HepG2 (cell line): ENCODE data around the gene NKD1. TPM values are rescaled to one million over a fixed set of nuclear protein-coding genes. Genes with fewer than 3 reads are reported as not detected.

Source experiments
- ATAC-seq: fragments of 200-7000 bp; cut with Tn5 transposase; 3 replicates; pipeline ENCODE4 v1.9.1; 2020; ENCODE audit warnings: mild to moderate bottlenecking, moderate library complexity
- BruUV-seq: library from RNA; stranded (reverse); fragments of 400-500 nt; replicated peaks from 2 replicates; lab custom pipeline; 2021; lab: Mats Ljungman, UMichigan
- CTCF ChIA-PET: fragments of 300-600 bp; formaldehyde crosslinking; extraction: SDS; loops from one replicate; lab custom pipeline; 2021; ENCODE audit warnings: low total read pairs, inconsistent platforms, low intra/inter-chr PET ratio; lab: Yijun Ruan, JAX
- POLR2A ChIA-PET: fragments of 350-600 bp; sonication (Branson Sonifier 250); formaldehyde crosslinking; loops from one replicate; lab custom pipeline; 2020; ENCODE audit warnings: antibody characterized with exemption, inconsistent platforms; lab: Yijun Ruan, JAX
- DNase-seq: peaks from one replicate; pipeline ENCODE4 v3.0.0-alpha.2; 2015; ENCODE audit warnings: low spot score
- FAIRE-seq: peaks from 3 replicates; lab custom pipeline; 2011; peaks lifted over from hg19 to GRCh38; lab: Jason Lieb, UNC
- H2AFZ ChIP-seq: one replicate; pipeline ENCODE4 v1.6.1; 2011; ENCODE audit warnings: low read length, inconsistent platforms
- H3K27ac ChIP-seq: fragments of 300-600 bp; 3 replicates; pipeline ENCODE4 v1.8.0; 2011; ENCODE audit warnings: mixed run types, mild to moderate bottlenecking, mixed read lengths, low read length, inconsistent platforms; ENCODE audit not compliant: insufficient read depth; ENCODE audit errors: extremely low read length
- H3K27me3 ChIP-seq, 2 experiments: fragments of 200-600 bp in 1 of 2; 2 replicates in 1 of 2; 3 replicates in 1 of 2; pipeline versions ENCODE4 v1.6.0 to v1.8.0; 2011; ENCODE audit warnings: low read length in 2 of 2, mild to moderate bottlenecking in 2 of 2, moderate library complexity in 2 of 2, inconsistent platforms in 1 of 2; ENCODE audit not compliant: insufficient read depth in 2 of 2, control insufficient read depth in 1 of 2
- H3K36me3 ChIP-seq, 2 experiments: fragments of 200-600 bp in 1 of 2; replicated peaks in 1 of 2; 2 replicates in 1 of 2; 3 replicates in 1 of 2; pipeline versions ENCODE4 v1.5.1 to v1.8.0; 2011; ENCODE audit warnings: low read length in 2 of 2, inconsistent platforms in 1 of 2; ENCODE audit not compliant: insufficient read depth in 2 of 2, control insufficient read depth in 1 of 2
- H3K4me1 ChIP-seq: 2 replicates; pipeline ENCODE4 v1.5.1; 2012; ENCODE audit warnings: low read length, inconsistent platforms; ENCODE audit not compliant: insufficient read depth
- H3K4me2 ChIP-seq: 2 replicates; pipeline ENCODE4 v1.6.0; 2011; ENCODE audit warnings: low read depth, low read length, inconsistent platforms
- H3K4me3 ChIP-seq, 3 experiments: fragments of 200-600 bp in 1 of 3; sonication (generic), shearing (Covaris generic) in 1 of 3; replicated peaks in 1 of 3; 2 replicates each; pipeline ENCODE4 v1.5.1; 2011 to 2016; ENCODE audit warnings: low read length in 3 of 3, inconsistent platforms in 2 of 3, low read depth in 2 of 3, mild to moderate bottlenecking in 2 of 3, control low read depth in 1 of 3, mixed read lengths in 1 of 3; ENCODE audit not compliant: insufficient read depth in 1 of 3
- H3K79me2 ChIP-seq: one replicate; pipeline ENCODE4 v1.6.1; 2011; ENCODE audit warnings: low read length, inconsistent platforms; ENCODE audit not compliant: insufficient read depth
- H3K9ac ChIP-seq: 2 replicates; pipeline ENCODE4 v1.6.0; 2011; ENCODE audit warnings: mild to moderate bottlenecking, low read depth, low read length, inconsistent platforms; ENCODE audit not compliant: insufficient read depth
- H3K9me3 ChIP-seq: 2 replicates; pipeline ENCODE4 v1.5.1; 2012; ENCODE audit warnings: mild to moderate bottlenecking, low read length
- H4K20me1 ChIP-seq: 2 replicates; pipeline ENCODE4 v1.6.0; 2011; ENCODE audit warnings: inconsistent platforms, mild to moderate bottlenecking, low read length, moderate library complexity; ENCODE audit not compliant: insufficient read depth
- ASH2L ChIP-seq: fragments of 300-600, 200-600 bp; sonication (generic); IDR thresholded peaks from 2 replicates; pipeline ENCODE4 v1.7.0; 2017; ENCODE audit warnings: low read depth, mild to moderate bottlenecking, moderate library complexity, mixed read lengths, low read length; ENCODE audit not compliant: insufficient read length
- KLF9 ChIP-seq: IDR thresholded peaks from 2 replicates; pipeline ENCODE4 v1.6.1; 2016; ENCODE audit warnings: low read depth
- MAF1 ChIP-seq: sonication (generic); formaldehyde crosslinking; IDR thresholded peaks from 2 replicates; pipeline ENCODE4 v1.5.0; 2020; ENCODE audit warnings: missing genetic modification reagents, borderline replicate concordance
- MIER2 ChIP-seq: IDR thresholded peaks from 2 replicates; pipeline ENCODE4 v1.6.1; 2016; ENCODE audit warnings: missing biosample characterization, missing genetic modification reagents
- NFKBIZ ChIP-seq: IDR thresholded peaks from 2 replicates; pipeline ENCODE4 v1.6.1; 2018; ENCODE audit warnings: missing genetic modification reagents, missing compliant biosample characterization
- PHB2 ChIP-seq: fragments of 450-650 bp; IDR thresholded peaks from 2 replicates; pipeline ENCODE4 v1.6.1; 2018; ENCODE audit not compliant: partially characterized antibody
- RCOR2 ChIP-seq: IDR thresholded peaks from 2 replicates; pipeline ENCODE4 v1.6.1; 2016; ENCODE audit warnings: missing biosample characterization, missing genetic modification reagents
- SOX6 ChIP-seq, 2 experiments: fragments of 450-650 bp in 1 of 2; sonication (generic) in 1 of 2; formaldehyde crosslinking in 1 of 2; IDR thresholded peaks; 2 replicates each; pipeline versions ENCODE4 v1.4.0 to v1.6.1; 2017 to 2020; ENCODE audit warnings: antibody characterized with exemption in 1 of 2, mild to moderate bottlenecking in 1 of 2, missing genetic modification reagents in 1 of 2
- ZBTB1 ChIP-seq: sonication (generic); formaldehyde crosslinking; IDR thresholded peaks from 2 replicates; pipeline ENCODE4 v1.4.0; 2020; ENCODE audit warnings: missing genetic modification reagents, borderline replicate concordance
- ZNF205 ChIP-seq: IDR thresholded peaks from 2 replicates; pipeline ENCODE4 v1.6.1; 2018; ENCODE audit warnings: missing biosample characterization, missing genetic modification reagents
- ZSCAN22 ChIP-seq: sonication (generic); formaldehyde crosslinking; IDR thresholded peaks from 2 replicates; pipeline ENCODE4 v1.4.0; 2020; ENCODE audit warnings: mild to moderate bottlenecking, missing genetic modification reagents
- WGBS: methylation state at CpG from one replicate; pipeline ENCODE4 v1.1.6; 2017; ENCODE audit warnings: low lambda C conversion rate; 5-methylcytosine and 5-hydroxymethylcytosine counted together
- in situ Hi-C: cut with HindIII; loops from 2 replicates; pipeline ENCODE4 v1.10.0; 2017; ENCODE audit warnings: low pct_unique_long_range_greater_than_20kb; ENCODE audit not compliant: extremely low pct_ligation_motif_present
- intact Hi-C: fragments of 100-400 bp; cut with micrococcal nuclease; formaldehyde crosslinking; loops from one replicate; pipeline ENCODE4 v1.10.0; 2022; ENCODE audit not compliant: unreplicated experiment
- polyA plus RNA-seq, 8 experiments: library from polyadenylated mRNA; depleted of rRNA in 3 of 8; stranded (reverse) in 7 of 8; unstranded in 1 of 8; fragments of >200 nt; fragmentation: Illumina TruSeq in 4 of 8; extraction: Trizol in 4 of 8; gene quantifications; 2 replicates each; pipeline versions ENCODE4 v1.2.1 to v1.2.3, GENCODE V29; 2011 to 2016; ENCODE audit warnings: low read depth in 4 of 8, missing spikeins in 1 of 8, mixed read lengths in 1 of 8; ENCODE audit not compliant: insufficient read depth in 1 of 8
- total RNA-seq, 5 experiments: library from RNA; depleted of rRNA; stranded (reverse); fragments of >200 nt; fragmentation: Illumina TruSeq; extraction: Trizol; gene quantifications; 2 replicates each; pipeline ENCODE4 v1.2.3, GENCODE V29; 2016; ENCODE audit warnings: low read depth in 1 of 5
- TF ChIP-seq, protein P1 (sequence below): sonication (generic); formaldehyde crosslinking; IDR thresholded peaks from 2 replicates; pipeline ENCODE4 v1.8.0; 2022; ENCODE audit warnings: mild to moderate bottlenecking, missing genetic modification reagents, moderate library complexity
- TF ChIP-seq, protein P2 (sequence below): sonication (generic); formaldehyde crosslinking; IDR thresholded peaks from 2 replicates; pipeline ENCODE4 v1.4.0; 2020; ENCODE audit warnings: missing genetic modification reagents
- TF ChIP-seq, protein P3 (sequence below): sonication (generic); formaldehyde crosslinking; IDR thresholded peaks from one replicate; pipeline ENCODE4 v1.5.1; 2020; ENCODE audit warnings: mild to moderate bottlenecking, missing genetic modification reagents; ENCODE audit errors: not compliant biosample characterization

The NKD1 gene
- total and polyA plus RNA-seq, 2 of the 13 experiments (the other 11 are each of a cell fraction or from before 2014, with no cell fraction given), result 70.4 to 121 TPM

DNA sequence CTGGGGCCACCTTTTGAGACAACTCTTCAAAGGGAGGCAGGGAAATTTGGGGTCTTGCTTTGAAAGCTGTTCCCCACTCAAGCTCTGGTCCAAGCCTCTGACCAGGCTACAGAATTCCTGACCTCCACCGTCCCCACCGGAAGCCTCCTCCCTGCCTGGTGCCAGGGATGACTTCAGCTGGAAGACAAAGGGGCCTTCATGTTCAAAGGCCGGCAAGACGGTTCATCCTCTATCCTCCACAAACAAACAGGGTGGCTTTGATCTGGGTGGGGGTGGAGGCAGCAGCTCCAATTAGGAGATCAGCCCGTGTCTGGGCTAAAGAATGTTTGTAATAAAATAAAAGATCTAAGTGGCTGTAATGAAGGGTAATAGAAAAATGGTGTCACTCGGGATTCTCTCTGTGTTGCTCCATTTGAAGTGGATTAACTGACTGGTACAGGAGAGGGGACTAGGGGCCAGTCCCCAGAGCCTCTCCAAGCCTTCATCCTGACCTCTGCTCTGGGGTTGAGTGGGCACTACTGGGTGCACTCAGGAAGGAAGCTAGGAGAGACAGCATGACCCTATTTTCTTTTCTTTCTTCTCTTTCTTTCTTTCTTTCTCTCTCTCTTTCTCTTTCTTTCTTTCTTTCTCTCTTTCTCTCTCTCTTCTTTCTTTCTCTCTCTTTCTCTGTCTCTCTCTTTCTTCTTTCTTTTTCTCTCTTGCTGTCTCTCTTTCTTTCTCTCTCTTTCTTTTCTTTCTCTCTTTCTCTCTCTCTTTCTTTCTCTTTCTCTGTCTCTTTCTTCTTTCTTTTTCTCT lies 27.5 kb upstream of the NKD1 start:
- H3K27me3 ChIP-seq, result no peaks in the 10 kb centered on the region
- peaks cover 28 to 50% of the 10 kb centered on the region in 2 experiments for H3K36me3 ChIP-seq
- peak; percentile 99 for DNase-seq
- H3K4me1 ChIP-seq, result peaks cover 65% of the 10 kb centered on the region
- in situ Hi-C loops (no loop called here), intact Hi-C loops (loop anchor here (1.0 to 5.0 kb wide), 6 partner anchors 10 to 148 kb away; no protein-coding TSS in a partner anchor)
- ATAC-seq, result peak; percentile 94
- CTCF ChIA-PET, result no interaction called here
- POLR2A ChIA-PET, result interaction anchor here (0.6 to 6.6 kb wide), 21 partner anchors 8 to 211 kb away, joined by 3 to 143 read pairs (median 8); partner anchors contain the start of gene NKD1
- H3K9me3 ChIP-seq, result peaks cover 18% of the 10 kb centered on the region
- peak; percentile 96 for FAIRE-seq
- H3K79me2 ChIP-seq, result peaks cover 34% of the 10 kb centered on the region
- WGBS, result 2% methylated on average over 6 of the region's 6 CpGs
- H2AFZ ChIP-seq, result no peak overlapping the region
- no peaks in the 10 kb centered on the region for H4K20me1 ChIP-seq
- H3K9ac ChIP-seq, result peak overlapping the region; percentile 64
- no peak overlapping the region; a peak in 1 of 6 replicates for H3K4me3 ChIP-seq
- peak overlapping the region; percentile 65 for H3K4me2 ChIP-seq
- peak overlapping the region; percentile 89 for H3K27ac ChIP-seq
- BruUV-seq, result no TSS peak
- peak; percentile 90; the same call in 1 of the 2 replicates for TF ChIP-seq ZNF205 (CRISPR knock-in tag)
- TF ChIP-seq NFKBIZ (CRISPR knock-in tag), result peak; percentile 92; the same call in 1 of the 2 replicates
- TF ChIP-seq KLF9 (CRISPR knock-in tag), result no peak
- no peak for TF ChIP-seq PHB2
- TF ChIP-seq ZBTB1, result no peak
- TF ChIP-seq, protein P1, sequence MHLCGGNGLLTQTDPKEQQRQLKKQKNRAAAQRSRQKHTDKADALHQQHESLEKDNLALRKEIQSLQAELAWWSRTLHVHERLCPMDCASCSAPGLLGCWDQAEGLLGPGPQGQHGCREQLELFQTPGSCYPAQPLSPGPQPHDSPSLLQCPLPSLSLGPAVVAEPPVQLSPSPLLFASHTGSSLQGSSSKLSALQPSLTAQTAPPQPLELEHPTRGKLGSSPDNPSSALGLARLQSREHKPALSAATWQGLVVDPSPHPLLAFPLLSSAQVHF (CRISPR knock-in tag), result no peak
- TF ChIP-seq ZSCAN22 (CRISPR knock-in tag), result no peak
- TF ChIP-seq, protein P2, sequence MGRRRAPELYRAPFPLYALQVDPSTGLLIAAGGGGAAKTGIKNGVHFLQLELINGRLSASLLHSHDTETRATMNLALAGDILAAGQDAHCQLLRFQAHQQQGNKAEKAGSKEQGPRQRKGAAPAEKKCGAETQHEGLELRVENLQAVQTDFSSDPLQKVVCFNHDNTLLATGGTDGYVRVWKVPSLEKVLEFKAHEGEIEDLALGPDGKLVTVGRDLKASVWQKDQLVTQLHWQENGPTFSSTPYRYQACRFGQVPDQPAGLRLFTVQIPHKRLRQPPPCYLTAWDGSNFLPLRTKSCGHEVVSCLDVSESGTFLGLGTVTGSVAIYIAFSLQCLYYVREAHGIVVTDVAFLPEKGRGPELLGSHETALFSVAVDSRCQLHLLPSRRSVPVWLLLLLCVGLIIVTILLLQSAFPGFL, result no peak
- peak; percentile 96 for TF ChIP-seq ASH2L
- TF ChIP-seq MIER2 (CRISPR knock-in tag), result peak; percentile 75
- TF ChIP-seq RCOR2, result peak; percentile 98
- TF ChIP-seq, protein P3, sequence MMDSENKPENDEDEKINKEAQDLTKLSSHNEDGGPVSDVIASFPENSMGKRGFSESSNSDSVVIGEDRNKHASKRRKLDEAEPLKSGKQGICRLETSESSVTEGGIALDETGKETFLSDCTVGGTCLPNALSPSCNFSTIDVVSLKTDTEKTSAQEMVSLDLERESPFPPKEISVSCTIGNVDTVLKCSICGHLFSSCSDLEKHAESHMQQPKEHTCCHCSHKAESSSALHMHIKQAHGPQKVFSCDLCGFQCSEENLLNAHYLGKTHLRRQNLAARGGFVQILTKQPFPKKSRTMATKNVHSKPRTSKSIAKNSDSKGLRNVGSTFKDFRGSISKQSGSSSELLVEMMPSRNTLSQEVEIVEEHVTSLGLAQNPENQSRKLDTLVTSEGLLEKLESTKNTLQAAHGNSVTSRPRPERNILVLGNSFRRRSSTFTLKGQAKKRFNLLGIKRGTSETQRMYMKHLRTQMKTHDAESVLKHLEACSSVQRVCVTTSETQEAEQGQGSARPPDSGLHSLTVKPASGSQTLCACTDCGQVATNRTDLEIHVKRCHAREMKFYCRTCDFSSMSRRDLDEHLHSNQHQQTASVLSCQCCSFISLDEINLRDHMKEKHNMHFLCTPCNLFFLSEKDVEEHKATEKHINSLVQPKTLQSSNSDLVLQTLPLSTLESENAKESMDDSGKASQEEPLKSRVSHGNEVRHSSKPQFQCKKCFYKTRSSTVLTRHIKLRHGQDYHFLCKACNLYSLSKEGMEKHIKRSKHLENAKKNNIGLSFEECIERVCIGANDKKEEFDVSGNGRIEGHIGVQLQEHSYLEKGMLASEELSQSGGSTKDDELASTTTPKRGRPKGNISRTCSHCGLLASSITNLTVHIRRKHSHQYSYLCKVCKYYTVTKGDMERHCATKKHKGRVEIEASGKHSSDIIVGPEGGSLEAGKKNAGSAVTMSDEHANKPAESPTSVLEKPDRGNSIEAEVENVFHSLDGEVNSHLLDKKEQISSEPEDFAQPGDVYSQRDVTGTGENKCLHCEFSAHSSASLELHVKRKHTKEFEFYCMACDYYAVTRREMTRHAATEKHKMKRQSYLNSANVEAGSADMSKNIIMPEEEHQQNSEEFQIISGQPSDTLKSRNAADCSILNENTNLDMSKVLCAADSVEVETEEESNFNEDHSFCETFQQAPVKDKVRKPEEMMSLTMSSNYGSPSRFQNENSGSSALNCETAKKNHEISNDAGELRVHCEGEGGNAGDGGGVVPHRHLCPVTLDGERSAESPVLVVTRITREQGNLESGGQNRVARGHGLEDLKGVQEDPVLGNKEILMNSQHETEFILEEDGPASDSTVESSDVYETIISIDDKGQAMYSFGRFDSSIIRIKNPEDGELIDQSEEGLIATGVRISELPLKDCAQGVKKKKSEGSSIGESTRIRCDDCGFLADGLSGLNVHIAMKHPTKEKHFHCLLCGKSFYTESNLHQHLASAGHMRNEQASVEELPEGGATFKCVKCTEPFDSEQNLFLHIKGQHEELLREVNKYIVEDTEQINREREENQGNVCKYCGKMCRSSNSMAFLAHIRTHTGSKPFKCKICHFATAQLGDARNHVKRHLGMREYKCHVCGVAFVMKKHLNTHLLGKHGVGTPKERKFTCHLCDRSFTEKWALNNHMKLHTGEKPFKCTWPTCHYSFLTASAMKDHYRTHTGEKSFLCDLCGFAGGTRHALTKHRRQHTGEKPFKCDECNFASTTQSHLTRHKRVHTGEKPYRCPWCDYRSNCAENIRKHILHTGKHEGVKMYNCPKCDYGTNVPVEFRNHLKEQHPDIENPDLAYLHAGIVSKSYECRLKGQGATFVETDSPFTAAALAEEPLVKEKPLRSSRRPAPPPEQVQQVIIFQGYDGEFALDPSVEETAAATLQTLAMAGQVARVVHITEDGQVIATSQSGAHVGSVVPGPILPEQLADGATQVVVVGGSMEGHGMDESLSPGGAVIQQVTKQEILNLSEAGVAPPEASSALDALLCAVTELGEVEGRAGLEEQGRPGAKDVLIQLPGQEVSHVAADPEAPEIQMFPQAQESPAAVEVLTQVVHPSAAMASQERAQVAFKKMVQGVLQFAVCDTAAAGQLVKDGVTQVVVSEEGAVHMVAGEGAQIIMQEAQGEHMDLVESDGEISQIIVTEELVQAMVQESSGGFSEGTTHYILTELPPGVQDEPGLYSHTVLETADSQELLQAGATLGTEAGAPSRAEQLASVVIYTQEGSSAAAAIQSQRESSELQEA, result no peak
- no peak for TF ChIP-seq MAF1 (CRISPR knock-in tag)
- peak; percentile 46; the same call in 1 of the 2 replicates for TF ChIP-seq SOX6 (IDR thresholded peaks at IDR 0.05)
- TF ChIP-seq SOX6 (CRISPR knock-in tag; IDR thresholded peaks at IDR 0.05), result peak; percentile 98
